Glomerular endothelial cell (primary cell): Measurements from ENCODE around the gene PRAC2. TPM values are rescaled to one million over a fixed set of nuclear protein-coding genes. Genes with fewer than 3 reads are reported as not detected.

Source experiments
- DNase-seq: peaks from one replicate; pipeline ENCODE4 v3.0.0-alpha.2; 2011; ENCODE audit warnings: low read depth, low spot score; ENCODE audit errors: extremely low read depth
- total RNA-seq: library from RNA; depleted of rRNA; stranded (reverse); fragments of >200 nt; gene quantifications from 2 replicates; pipeline ENCODE4 v1.2.3, GENCODE V29; 2015

Gene PRAC2
- total RNA-seq, 1 donor from 2014 or later = not detected

DNA sequence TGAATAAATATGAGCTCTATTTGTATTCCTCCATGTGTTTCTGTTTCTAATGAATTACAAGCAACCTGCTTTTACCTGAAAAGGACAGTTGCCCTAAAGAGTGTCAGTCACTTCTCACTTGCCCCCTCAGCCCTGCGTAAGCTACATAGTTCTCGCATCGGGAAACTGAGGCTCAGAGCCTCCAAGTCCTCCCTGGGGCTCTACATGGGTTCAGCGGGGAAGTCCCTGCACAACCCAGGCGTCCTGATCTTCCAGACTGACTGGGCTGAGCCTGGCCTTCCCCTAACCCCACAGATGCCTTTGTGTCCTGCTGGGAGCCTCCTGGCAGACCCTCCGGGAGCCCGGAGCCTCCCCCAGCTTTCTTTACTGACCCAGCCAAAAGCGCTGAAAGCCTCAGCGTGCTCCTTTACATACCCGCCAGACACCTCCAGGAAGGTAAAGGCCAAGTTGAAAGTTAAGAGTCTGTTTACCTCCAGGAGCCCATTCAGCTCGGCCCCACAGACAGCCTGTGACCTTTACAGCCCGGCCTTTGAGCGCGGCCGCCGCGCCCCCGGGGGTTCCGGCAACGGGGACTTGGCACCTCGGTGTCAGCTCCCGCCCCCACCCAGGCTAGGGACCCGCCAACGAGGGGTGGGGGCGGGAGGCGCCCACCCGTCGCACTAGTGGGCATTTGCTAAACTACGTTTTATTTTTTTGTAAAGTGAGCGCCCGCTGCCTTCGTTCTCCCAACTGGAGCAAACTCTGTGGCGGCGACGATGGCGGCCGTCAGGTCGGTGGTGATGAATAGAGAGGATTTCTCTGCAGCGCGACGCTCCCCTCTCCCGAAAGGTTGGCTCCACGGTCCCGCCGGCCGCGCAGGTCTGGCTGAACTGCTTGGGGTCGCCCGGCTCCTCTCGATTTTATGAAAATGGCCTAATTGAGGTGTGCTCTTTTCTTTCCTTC, 10.0 kb downstream of the PRAC2 start:
- DNase-seq = no peak

DNA sequence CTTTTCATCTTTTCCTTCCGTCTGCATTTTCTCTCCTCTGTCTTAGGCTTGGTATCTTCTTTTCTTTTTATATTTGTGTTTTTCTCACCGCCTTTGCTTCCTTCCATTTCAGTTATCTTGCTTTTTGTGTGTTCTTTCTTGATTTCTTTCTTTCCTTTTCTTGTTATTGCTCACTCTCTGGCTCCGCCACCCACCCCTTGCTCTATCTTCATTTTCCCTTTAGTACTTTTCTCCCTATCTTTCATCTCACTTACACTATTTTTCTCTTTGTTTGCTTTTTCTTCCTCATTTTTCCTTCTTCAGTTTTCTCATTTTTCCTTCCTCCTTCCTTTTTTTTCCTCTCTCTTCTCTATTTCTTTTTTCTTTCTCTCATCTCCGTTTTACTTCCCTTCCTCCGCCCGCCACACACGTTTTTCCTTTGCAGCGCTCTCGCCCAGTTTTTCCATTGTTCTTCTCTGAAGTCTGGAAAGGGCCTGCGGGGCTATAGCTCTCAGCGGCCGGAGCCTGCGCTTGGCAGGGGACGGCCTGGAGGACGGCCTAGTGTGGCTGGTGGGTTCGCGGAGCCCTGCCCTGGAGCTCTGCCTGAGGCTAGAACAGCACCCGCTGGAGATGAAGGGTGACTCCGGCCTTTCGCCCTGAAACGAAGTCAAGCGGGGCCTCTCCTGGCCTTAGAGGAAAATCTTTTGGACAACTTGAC, 10.8 kb downstream of the PRAC2 start:
- DNase-seq = no peak

DNA sequence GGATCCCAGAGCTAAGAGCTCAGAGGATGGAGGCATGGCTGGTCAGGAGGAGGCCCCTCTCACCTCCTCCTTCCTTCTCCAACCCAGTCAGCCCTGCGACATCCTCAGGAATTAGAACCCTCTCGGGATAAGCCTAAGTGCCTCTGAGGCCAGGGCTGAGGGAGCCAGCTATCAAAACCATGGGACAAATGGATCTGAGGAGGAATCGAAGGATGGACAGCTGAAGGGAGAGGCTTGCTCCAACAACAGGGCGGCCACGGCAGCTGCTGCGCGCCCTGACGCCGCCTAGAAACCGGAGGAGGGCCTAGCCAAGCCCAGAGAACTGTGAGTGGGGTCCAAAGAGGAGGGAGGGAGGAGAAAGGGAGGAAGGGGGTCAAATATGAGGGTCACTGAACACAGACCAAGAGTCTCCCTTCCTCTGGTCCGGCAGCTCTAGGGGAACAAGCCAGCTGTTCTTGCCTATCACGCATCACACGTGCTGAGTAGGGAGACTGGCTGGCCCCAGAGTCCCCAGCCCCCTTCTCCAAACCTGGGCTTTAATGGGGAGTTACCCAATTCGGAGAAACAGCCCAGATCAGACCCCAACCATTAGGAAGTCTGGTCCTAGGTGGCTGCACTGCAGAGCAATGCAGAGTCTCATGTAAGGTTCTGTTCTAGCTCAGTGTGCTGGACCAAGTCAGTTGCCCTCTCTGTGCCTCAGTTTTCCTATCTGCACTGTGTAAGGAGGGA, 11.5 kb downstream of the PRAC2 start:
- no peak for DNase-seq

DNA sequence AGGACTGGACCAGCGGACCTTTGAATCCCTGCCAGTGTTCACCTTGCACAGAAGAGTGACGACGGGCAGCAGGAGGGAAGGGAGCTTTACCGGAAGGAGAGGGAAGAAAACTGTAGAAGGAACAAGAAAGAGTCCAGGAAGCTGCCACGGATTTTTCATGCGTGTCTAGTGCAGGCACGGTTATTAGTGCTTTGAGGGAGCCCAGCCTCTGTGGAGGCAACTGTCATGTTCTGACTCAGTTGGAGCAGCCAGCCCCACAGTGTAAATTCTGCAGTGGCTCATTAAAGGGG, 12.0 kb downstream of the PRAC2 start:
- DNase-seq = no peak

DNA sequence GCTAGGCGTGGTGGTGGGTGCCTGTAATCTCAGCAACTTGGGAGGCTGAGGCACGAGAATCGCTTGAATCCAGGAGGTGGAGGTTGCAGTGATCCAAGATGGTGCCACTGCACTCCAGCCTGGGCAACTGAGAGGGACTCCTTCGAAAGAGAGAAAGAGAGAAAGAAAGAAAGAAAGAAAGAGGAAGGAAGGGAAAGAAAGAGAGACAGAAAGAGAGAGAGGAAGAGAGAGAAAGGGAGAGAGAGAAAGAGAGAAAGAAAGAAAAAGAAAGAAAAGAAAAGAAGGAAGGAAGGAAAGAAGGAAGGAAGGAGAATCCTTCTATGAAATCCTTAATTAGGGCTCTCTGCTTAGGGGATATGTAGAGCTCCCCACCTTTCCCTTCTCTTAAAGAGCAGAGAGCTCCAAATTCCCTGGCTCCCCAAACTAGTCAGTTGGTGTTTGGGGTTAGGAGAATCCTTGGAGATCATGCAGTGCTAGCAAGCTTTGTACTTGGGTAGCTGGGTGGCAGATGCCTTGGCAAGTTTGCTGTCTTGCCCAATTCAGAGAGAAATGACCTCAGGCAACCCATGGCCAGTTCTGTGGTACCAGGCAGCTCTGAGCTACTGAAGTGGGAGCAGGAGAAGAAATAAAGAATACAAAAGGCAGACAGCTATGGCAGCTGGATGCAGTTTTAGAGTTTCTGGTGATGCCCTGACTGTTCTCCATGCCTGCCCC, 14.5 kb downstream of the PRAC2 start:
- DNase-seq = no peak

DNA sequence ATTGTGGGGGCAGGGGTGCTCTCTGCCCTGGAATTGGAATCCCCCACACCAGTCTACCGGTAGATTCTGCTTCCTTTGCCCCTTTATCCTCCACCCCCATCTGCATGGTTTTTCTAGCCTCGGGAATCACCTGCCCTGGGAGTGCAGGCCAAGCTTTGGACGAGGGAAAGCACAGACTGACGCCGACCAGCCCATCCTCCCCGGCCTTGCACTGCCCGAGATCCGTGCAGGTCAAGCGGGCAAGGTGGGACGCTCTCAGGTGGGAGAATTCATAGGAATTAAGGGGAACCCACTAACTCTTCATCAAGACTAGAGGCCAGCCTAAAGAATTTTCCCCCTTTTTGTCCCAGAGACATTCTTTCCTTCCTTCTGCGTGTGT, 15.4 kb downstream of the PRAC2 start:
- no peak for DNase-seq

DNA sequence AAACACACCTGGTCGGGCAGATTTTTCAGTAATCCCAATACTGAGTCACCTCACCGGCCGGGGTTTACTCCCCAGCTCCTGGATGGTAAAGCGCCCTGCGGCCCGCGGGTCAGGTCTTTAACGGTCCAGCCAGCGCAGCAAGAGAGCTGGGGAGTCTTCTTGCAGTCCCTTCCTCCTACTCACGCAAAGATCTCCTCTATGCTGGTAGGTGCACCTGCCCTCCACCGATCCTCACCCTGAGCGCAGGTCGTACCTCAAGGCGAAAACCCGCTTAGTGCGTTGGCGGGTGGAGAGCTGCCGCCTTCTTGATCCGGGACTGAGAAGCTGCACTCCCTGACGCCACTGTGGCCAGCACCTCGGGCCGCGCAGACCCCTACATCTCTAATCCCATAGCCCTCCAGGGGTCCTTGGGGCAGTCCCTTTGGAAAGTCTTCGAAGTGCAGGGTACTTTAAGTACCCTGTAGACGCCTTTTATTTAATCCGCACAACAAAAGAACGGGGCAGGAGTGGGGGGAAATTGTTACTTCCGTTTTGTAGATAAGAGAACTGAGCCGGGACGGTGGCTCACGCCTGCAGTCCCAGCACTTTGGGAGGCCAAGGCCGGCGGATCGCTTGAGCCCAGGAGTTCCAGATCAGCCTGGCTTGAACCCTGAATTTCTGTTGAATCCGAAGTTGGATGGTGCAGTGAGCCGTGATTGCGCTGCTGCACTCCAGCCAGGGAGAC, 16.0 kb downstream of the PRAC2 start:
- no peak for DNase-seq

DNA sequence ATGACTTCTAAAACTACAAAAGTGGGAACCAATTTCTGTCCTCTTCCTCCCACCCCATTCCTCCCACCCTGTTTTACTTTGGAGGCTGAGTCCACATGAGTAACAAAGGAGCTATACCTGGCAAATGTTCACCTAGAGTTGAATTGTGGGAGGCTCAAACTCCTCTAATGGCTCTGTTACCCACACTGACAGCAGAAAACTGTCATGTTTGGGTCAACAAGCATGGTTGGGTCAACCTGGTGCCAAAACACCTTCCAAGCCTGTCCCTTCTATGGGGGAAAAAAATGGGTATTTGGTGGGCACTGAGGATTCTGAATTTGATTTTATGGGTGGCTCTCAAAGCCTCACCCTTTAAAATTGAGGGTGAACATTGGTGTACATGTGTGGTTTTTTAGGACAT, 17.6 kb downstream of the PRAC2 start:
- DNase-seq = no peak

DNA sequence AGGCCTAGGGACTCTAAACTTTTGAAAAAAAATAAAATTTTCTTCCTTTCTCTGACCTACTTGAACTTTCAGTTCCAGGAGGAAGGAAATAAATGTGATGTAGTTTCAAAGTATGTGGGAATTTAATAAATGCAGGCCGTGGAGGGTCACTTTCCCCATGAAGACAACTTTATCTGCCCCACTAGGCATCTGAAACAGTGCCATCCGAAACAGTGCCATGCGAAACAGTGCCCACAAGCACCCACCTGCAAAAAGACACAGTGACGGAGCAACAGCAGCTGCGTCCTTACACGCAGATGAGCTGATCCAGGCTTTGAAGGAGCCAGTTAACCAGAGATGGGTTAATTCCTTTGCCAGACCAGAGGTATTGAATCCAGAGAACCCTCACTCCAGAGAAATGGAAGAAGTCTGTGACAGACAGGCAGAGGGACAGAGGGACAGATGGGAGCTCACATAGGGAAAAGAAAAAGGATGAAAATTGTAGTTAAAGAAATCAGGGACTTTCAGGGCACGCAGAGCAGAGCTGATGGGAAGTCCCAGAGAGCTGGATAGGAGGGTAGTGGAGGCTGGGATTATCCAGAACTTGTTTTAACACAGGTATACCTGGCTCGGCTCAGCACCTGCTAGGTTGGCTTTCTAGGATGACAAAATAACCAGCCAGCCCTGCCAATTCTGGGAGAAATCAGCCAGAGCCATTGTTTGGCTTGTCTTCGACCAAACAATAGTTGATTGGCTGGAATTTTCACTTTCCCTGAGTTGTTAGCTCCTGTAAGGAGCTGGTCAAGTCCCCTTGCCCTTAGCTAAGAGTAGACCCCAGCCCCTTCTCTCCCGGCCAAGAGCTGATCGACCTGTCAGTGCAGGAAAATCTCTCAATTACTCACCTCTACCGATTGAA, 22.6 kb downstream of the PRAC2 start:
- no peak for DNase-seq

DNA sequence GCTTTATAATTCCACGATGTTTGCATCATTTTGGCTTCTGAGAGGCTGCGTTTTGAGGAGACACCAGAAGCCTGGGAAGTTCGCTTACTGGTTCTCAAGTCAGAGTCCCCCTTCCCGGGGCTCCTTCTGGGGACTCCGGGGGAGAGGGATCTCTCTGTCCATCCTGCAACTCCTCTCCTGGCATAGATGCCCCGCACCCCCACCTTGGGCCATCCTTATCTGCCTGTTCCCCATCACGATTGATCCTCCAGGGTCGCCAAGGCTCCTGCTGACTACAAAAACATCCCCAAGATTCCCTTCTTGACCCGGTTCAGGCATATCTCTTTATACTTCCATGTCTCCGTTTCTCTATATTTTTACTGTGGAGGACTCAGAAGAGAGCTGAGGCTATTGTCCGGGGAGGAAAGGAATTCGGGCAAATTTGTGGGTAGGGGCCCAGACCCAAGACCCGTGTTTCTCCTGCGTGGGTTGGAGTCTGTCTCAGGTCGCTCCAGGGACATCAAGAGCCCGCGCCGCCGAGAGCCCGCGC, 24.0 kb downstream of the PRAC2 start:
- no peak for DNase-seq

DNA sequence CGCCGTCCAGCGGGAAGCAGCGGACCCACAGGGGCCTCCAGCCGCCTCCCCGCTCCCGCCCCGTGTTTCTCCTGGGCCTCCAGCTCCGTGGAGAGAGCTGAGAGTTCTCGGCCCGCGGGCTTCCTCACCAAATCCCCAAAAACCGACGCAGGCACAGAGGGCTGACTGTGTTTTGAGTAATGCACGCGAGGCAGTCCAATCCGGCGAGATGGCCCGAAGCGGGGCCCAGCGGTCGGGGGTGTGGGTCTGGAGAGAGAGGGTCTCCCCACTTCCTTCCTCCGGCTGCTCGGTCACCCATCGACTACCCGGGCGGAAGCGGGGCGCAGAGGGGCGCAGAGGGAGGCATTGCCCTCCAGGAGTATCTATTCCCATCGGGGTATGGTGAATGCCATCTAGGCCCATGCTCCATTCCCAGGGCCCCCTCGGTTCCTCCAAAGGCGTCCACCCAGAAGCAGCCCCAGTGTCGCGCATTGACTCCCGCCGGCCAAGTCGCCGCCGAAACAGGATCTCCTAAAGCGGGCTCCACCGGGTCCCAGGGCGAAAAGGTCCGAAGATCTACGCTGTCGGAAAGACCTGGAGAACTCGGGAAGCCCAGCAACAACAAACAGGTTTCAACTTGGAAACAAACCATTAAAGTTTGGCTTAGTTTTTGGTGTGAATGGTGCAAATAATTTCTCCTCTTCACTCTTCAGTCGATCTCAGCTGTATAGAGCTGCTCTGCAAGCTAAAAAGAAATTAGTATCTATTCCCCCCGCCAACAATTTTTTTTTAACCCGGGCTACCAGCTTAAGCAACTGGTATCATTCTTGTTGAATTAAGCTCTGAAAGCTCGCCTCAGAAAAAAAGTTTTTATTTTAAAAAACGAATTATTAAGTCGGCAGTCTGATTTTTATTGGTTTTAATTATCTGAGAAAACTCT, 24.7 kb downstream of the PRAC2 start:
- DNase-seq = no peak

DNA sequence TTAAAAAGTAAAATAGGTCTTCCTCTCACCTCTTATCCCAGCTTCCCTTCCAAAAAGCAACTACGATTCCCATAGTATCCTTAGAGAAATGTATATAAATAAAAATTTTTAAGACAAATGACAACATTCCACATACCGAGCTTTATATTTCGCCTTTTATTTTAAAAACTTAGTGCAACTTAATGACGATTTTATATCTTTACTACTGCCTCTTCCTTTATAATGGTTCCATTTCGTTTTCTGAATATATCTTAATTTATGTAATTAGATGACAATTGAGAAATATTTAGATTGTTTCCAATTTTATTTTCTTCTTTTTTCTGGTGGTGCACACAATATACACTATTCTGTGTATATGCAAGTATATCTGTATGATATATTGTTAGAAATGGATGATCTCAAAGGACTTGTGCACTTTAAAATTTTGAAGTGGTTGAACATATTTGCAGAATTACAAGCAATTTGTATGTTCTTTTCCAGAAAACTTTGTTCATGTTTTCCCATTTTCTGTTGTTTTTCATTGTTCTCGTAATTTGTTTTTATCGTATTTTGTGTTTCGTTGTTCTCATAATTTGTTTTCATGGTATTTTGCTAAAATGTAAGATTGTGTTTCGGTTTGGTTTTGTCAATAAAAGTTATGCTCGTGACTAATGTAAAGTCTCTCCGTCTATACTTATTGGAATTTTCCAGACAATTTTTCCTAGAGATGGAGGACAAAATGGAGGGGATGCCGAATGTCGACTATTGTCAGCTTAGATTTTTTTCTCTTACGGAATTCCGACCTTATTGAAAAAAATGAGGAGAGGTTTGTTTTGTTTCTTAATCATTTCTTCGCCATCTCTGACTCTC, 26.0 kb downstream of the PRAC2 start:
- no peak for DNase-seq

DNA sequence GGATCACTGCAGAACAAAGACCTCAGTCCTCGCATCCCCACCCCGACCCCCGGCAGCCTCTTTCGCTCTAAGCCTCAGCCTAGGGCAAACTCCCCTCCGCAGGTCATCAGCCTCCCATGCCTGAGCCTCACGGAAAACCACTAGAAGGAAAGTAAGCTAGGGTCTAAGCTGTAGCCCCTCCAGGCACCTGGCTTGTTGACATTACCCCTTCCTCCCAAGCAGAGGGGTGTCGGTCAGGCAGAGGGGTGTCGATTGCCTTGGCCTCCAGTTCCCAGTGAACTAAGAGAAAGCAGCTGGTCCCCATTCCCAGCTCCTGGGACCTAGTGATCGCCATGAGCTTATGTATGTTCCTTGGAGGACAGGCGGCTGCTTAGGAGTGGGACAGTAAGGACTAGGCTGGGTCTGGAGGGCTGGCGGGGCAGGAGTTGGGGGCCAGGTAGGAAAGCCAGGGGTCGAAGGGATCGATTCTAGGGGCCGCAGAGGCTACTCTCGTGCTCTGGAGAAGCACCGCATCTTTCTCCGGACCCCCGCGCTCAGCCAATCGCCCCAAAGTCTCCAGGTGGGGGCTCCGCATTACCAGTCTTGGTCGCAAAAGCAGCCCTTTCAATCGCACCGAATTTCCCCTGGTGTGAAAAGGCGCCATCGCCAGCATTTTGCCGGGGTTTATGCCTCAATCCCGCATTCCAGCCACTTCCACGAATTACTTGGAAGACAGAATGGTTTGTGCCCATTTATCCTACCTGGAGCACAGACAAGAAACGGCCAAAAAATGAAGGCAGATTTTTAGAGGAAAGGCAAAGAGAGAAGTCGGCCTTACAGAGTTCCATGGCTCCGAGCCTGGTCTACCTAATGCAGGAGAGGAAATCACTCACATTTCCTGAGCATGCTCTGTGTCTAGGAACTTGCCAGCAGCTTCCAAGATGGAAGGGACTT, 26.9 kb downstream of the PRAC2 start:
- DNase-seq = no peak

DNA sequence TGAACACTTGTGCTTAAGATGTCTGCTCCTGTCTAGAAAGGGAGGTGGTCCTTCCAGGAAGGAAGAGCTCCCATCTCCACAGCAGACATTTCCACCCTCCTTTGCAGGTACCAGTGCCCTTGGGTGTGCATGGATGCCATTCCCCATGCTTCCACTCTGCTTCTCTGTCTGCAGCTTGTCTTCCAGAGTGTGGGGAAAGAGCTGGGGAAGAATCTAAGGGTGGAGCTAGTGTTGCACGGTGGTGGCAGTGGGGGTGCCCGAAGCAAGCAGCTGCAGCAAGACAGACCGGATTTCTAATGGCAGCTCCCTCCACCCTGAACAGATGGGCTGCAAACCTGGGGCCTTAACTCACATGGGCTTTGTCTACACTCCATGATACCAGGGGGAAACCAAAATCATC, 28.2 kb downstream of the PRAC2 start:
- no peak for DNase-seq

DNA sequence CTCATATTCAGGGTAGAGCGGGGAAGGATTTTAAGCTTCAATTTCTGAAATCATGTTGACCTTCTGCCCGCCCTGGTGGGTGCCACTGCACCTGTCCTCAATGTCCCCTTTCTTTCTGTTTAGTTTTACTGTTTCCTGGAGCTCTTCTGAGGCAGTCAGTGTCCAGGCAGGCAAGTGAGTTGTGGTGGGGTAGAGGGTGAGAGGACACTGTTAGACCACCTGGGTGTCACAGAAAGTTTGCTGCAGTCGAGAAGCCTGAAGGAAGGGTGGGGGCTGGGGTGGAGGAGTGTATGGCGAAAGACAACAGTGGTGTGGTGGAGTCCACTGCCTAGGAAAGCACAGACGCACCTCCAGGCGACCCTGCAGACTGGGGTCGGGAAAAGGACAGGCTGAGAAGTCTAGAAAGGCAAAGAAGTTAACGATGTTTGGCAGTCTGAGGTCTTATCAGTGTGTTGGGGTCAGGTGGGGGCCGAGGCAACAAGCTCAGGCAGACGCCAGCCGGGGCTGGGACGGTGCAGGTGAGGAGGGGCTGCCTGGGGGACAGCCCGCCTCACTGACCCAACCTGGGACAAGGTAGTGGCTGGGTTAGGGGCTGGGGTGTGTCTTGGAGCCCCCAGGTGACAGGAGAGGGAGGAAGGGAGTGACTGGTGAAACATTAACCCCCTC, 28.9 kb downstream of the PRAC2 start:
- DNase-seq = no peak
